CD4-positive, alpha-beta T cell (primary cell): ENCODE results near the gene SIX6. TPM values are rescaled to one million over a fixed set of nuclear protein-coding genes. Genes with fewer than 3 reads are reported as not detected.

ENCODE experiments used
- ATAC-seq: fragments of 200-7000 bp; cut with Tn5 transposase; one replicate; pipeline ENCODE4 v1.10.0; 2022; ENCODE audit warnings: mild to moderate bottlenecking; ENCODE audit not compliant: poor library complexity
- CTCF ChIA-PET: fragments of 350-600 bp; sonication (Branson Sonifier 250); formaldehyde crosslinking; loops from one replicate; lab custom pipeline; 2021; ENCODE audit warnings: antibody characterized with exemption, inconsistent platforms; lab: Charles Lee
- POLR2A ChIA-PET: fragments of 350-600 bp; sonication (Branson Sonifier 250); formaldehyde crosslinking; loops from one replicate; lab custom pipeline; 2021; ENCODE audit warnings: antibody characterized with exemption, inconsistent platforms; lab: Charles Lee
- DNase-seq, 14 experiments: peaks; one replicate each; pipeline ENCODE4 v3.0.0-alpha.2; 2013 to 2020; ENCODE audit warnings: mixed read lengths in 2 of 14
- H3K27ac ChIP-seq, 2 donors: one replicate each; pipeline versions ENCODE4 v1.5.1 to v1.7.0; 2013; ENCODE audit warnings: low read length in 2 of 2, low read depth in 1 of 2, mild to moderate bottlenecking in 1 of 2
- H3K27me3 ChIP-seq, 2 experiments: 1 replicate in 1 of 2; 2 replicates in 1 of 2; pipeline versions ENCODE4 v1.6.1 to v1.7.0; 2013; ENCODE audit warnings: low read length in 2 of 2, control low read depth in 1 of 2, mild to moderate bottlenecking in 1 of 2, moderate library complexity in 1 of 2; ENCODE audit not compliant: insufficient read depth in 2 of 2, control insufficient read depth in 1 of 2
- H3K36me3 ChIP-seq: one replicate; pipeline ENCODE4 v1.6.1; 2013; ENCODE audit warnings: low read length, control low read depth; ENCODE audit not compliant: insufficient read depth
- H3K4me1 ChIP-seq: one replicate; pipeline ENCODE4 v1.6.1; 2013; ENCODE audit warnings: low read length, control low read depth; ENCODE audit not compliant: insufficient read depth
- H3K4me3 ChIP-seq: one replicate; pipeline ENCODE4 v1.5.1; 2013; ENCODE audit warnings: mild to moderate bottlenecking, low read length, moderate library complexity
- H3K9me3 ChIP-seq, 2 experiments: 1 replicate in 1 of 2; 2 replicates in 1 of 2; pipeline versions ENCODE4 v1.6.1 to v1.7.0; 2013; ENCODE audit warnings: low read length in 2 of 2, mild to moderate bottlenecking in 2 of 2, control low read depth in 1 of 2, moderate library complexity in 1 of 2; ENCODE audit not compliant: control insufficient read depth in 1 of 2, insufficient read depth in 1 of 2
- H3K27ac Mint-ChIP-seq: one replicate; pipeline ENCODE4 v1.8.0; 2020; ENCODE audit warnings: mixed read lengths
- H3K27me3 Mint-ChIP-seq: one replicate; pipeline ENCODE4 v1.8.0; 2021; ENCODE audit warnings: mixed read lengths
- H3K36me3 Mint-ChIP-seq: one replicate; pipeline ENCODE4 v1.8.0; 2021; ENCODE audit warnings: low read depth, mixed read lengths
- H3K4me1 Mint-ChIP-seq: one replicate; pipeline ENCODE4 v1.8.0; 2021; ENCODE audit warnings: low read depth, mixed read lengths
- H3K4me3 Mint-ChIP-seq: one replicate; pipeline ENCODE4 v1.8.0; 2020; ENCODE audit warnings: mild to moderate bottlenecking, mixed read lengths
- H3K9me3 Mint-ChIP-seq: one replicate; pipeline ENCODE4 v1.8.0; 2020; ENCODE audit warnings: mixed read lengths
- intact Hi-C, 2 experiments: fragments of 100-400 bp; cut with DNase I in 1 of 2; cut with micrococcal nuclease in 1 of 2; formaldehyde crosslinking; loops; one replicate each; pipeline versions ENCODE4 v1.15.1 to v1.9.0; 2023 to 2025; cut with DNase I, micrococcal nuclease
- total RNA-seq, 174 experiments: library from RNA in 2 of 174; stranded (reverse) in 2 of 174; gene quantifications; one replicate each; pipeline ENCODE4 v1.2.3 and lab custom pipeline; 2021 to 2026
- TF ChIP-seq, protein P1 (sequence below): fragments of 200-600 bp; IDR thresholded peaks from one replicate; pipeline ENCODE4 v1.8.0; 2022; ENCODE audit warnings: antibody characterized with exemption, mild to moderate bottlenecking

Gene SIX6
- total RNA-seq, 2 experiments from 2014 or later, result not detected

DNA sequence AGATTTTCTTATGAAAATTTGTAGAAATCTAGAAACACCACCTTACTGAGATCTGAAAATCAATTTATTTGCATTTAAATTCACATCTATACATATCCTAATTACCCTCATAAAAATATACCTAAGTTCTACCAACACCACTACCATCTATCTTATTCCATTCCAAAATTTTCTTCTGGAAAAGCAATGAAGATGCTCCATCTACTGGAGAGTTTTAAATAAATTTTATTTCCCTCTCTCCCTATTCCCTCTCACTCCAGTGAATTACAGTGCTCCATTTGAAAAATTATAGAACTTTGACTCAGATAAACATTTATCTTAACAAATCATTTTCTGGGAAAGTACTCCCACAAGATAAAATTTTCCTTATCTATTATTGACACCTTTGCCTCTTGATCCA, 20.8 kb upstream of the SIX6 start:
- no peak overlapping the region for H3K27ac Mint-ChIP-seq
- Histone ChIP-seq H3K4me3 (no peak overlapping the region), H3K36me3 (no peaks in the 10 kb centered on the region), H3K4me1 (peaks cover 12% of the 10 kb centered on the region), H3K27me3 (peaks cover 13 to 60% of the 10 kb centered on the region in 2 experiments), H3K27ac (no peak overlapping the region), H3K9me3 (peaks cover 0 to 13% of the 10 kb centered on the region in 2 experiments)
- no peaks in the 10 kb centered on the region for H3K36me3 Mint-ChIP-seq
- ChIA-PET POLR2A (no interaction called here), CTCF (no interaction called here)
- no peak for DNase-seq
- no peak for ATAC-seq
- H3K9me3 Mint-ChIP-seq, result peaks cover 5% of the 10 kb centered on the region
- H3K27me3 Mint-ChIP-seq, result peaks cover 34% of the 10 kb centered on the region
- intact Hi-C loops, result no loop called here
- TF ChIP-seq, protein P1, sequence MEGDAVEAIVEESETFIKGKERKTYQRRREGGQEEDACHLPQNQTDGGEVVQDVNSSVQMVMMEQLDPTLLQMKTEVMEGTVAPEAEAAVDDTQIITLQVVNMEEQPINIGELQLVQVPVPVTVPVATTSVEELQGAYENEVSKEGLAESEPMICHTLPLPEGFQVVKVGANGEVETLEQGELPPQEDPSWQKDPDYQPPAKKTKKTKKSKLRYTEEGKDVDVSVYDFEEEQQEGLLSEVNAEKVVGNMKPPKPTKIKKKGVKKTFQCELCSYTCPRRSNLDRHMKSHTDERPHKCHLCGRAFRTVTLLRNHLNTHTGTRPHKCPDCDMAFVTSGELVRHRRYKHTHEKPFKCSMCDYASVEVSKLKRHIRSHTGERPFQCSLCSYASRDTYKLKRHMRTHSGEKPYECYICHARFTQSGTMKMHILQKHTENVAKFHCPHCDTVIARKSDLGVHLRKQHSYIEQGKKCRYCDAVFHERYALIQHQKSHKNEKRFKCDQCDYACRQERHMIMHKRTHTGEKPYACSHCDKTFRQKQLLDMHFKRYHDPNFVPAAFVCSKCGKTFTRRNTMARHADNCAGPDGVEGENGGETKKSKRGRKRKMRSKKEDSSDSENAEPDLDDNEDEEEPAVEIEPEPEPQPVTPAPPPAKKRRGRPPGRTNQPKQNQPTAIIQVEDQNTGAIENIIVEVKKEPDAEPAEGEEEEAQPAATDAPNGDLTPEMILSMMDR, result no peak
- H3K4me3 Mint-ChIP-seq, result no peak overlapping the region
- no peaks in the 10 kb centered on the region for H3K4me1 Mint-ChIP-seq

DNA sequence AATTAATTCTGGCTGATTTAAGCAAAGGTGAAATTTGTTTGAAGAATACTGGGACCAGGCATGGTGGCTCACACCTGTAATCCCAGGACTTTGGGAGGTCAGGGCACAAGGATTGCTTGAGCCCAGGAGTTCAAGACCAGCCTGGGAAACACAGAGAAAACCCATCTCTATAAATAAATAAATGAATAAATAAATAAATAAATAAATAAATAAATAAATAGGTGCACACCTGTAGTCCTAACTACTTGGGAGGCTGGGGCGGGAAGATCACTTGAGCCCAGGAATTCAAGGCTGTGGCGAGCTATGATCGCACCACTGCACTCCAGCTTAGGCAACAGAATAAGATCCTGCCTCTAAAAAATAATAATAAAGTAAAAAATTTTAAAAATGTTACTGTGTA, 18.7 kb upstream of the SIX6 start:
- TF ChIP-seq, protein P1, result no peak
- ChIA-PET POLR2A (no interaction called here), CTCF (no interaction called here)
- H3K4me3 Mint-ChIP-seq, result no peak overlapping the region
- H3K27me3 Mint-ChIP-seq, result peaks cover 28% of the 10 kb centered on the region
- no peaks in the 10 kb centered on the region for H3K9me3 Mint-ChIP-seq
- no peaks in the 10 kb centered on the region for H3K4me1 Mint-ChIP-seq
- H3K27ac Mint-ChIP-seq, result no peak overlapping the region
- Histone ChIP-seq H3K27ac (no peak overlapping the region), H3K4me3 (no peak overlapping the region), H3K27me3 (peaks cover 12 to 49% of the 10 kb centered on the region in 2 experiments), H3K9me3 (peaks cover 0 to 9% of the 10 kb centered on the region in 2 experiments), H3K4me1 (peaks cover 9% of the 10 kb centered on the region), H3K36me3 (no peaks in the 10 kb centered on the region)
- H3K36me3 Mint-ChIP-seq, result no peaks in the 10 kb centered on the region
- ATAC-seq, result no peak
- intact Hi-C loops, result no loop called here
- no peak for DNase-seq

DNA sequence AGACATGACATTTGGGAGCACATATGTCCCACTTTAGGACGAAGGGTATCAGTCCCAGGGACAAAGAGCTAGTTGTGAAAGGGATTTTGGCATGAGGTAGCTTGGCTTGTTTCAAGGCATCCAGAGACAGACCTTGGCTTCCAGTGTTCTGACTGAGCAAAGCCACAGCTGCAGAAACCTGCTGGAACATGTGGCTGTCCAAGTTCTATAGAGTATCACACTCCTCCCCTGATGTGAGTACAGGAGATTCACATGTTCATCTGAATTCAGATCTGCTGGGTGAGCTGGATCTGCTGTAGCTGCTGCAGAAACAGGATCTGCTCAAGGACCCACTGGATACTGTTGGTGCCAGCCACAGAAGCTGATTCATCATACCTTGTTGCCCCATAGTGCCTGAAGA, 13.0 kb upstream of the SIX6 start:
- no peak overlapping the region for H3K4me3 Mint-ChIP-seq
- H3K27ac ChIP-seq, result no peak overlapping the region
- TF ChIP-seq, protein P1, result no peak
- no peaks in the 10 kb centered on the region for H3K4me1 ChIP-seq
- ATAC-seq (no peak), DNase-seq (no peak)
- H3K27me3 ChIP-seq, result peaks cover 3 to 18% of the 10 kb centered on the region in 2 experiments
- no peaks in the 10 kb centered on the region for H3K4me1 Mint-ChIP-seq
- H3K36me3 ChIP-seq, result no peaks in the 10 kb centered on the region
- no peak overlapping the region for H3K27ac Mint-ChIP-seq
- POLR2A ChIA-PET, result no interaction called here
- H3K27me3 Mint-ChIP-seq, result peaks cover 61% of the 10 kb centered on the region
- no peaks in the 10 kb centered on the region for H3K9me3 Mint-ChIP-seq
- no peaks in the 10 kb centered on the region for H3K9me3 ChIP-seq
- no peaks in the 10 kb centered on the region for H3K36me3 Mint-ChIP-seq
- no peak overlapping the region for H3K4me3 ChIP-seq
- intact Hi-C loops, result no loop called here
- CTCF ChIA-PET, result no interaction called here
